Left renal pelvis (tissue), 4 donors: ENCODE data around the gene CRYZ. TPM values are rescaled to one million over a fixed set of nuclear protein-coding genes. Genes with fewer than 3 reads are reported as not detected.

Experiments used
- DNase-seq, 4 donors: peaks; one replicate each; pipeline ENCODE4 v3.0.0-alpha.2; 2013; ENCODE audit warnings: low read depth in 4 of 4, low spot score in 3 of 4
- polyA plus RNA-seq, 4 donors: library from polyadenylated mRNA; unstranded; fragments of 120-200 nt; gene quantifications; one replicate each; pipeline ENCODE4 v1.2.1, GENCODE V29; 2013; ENCODE audit not compliant: insufficient read length in 4 of 4

CRYZ gene
- polyA plus RNA-seq, 4 donors = 40.2 to 200 (median 179) TPM

GRCh38 chr1:74732071-74732946 lies 541 bp downstream of the CRYZ start:
- DNase-seq = peak in 1 of 4 donors; percentile 14

GRCh38 chr1:74731399-74732052 lies 1.3 kb downstream of the CRYZ start:
- DNase-seq = peak in 3 of 4 donors; percentile 36 to 62 (median 50)

- no peak for DNase-seq
These were observed 2.9 kb downstream of the CRYZ start for GRCh38 chr1:74729741-74730478.

- DNase-seq = no peak
These were observed 4.1 kb downstream of the CRYZ start for GRCh38 chr1:74728736-74729135.

GRCh38 chr1:74726063-74726462 lies 6.8 kb downstream of the CRYZ start:
- no peak for DNase-seq

- no peak for DNase-seq
These were observed 15.2 kb downstream of the CRYZ start for GRCh38 chr1:74717626-74718025.

GRCh38 chr1:74716822-74717221 lies 16.0 kb downstream of the CRYZ start:
- DNase-seq = no peak

- no peak for DNase-seq
These were observed 17.0 kb downstream of the CRYZ start for GRCh38 chr1:74715806-74716205.

- no peak for DNase-seq
These were observed 17.7 kb downstream of the CRYZ start for GRCh38 chr1:74715236-74715502.

GRCh38 chr1:74714429-74715235 lies 18.2 kb downstream of the CRYZ start:
- no peak for DNase-seq

- DNase-seq = no peak
These were observed 19.0 kb downstream of the CRYZ start for GRCh38 chr1:74713849-74714248.

GRCh38 chr1:74712881-74713280 lies 20.0 kb downstream of the CRYZ start:
- no peak for DNase-seq

- no peak for DNase-seq
These were observed 29.3 kb downstream of the CRYZ start for GRCh38 chr1:74703386-74704182.

- no peak for DNase-seq
These were observed 33.5 kb downstream of the CRYZ start for GRCh38 chr1:74699331-74699730.

- DNase-seq = no peak
These were observed 35.0 kb downstream of the CRYZ start for GRCh38 chr1:74697832-74698231.

GRCh38 chr1:74693473-74693872 lies 39.4 kb downstream of the CRYZ start:
- DNase-seq = no peak

- no peak for DNase-seq
These were observed 41.9 kb downstream of the CRYZ start for GRCh38 chr1:74690909-74691308.

- DNase-seq = no peak
These were observed 42.5 kb downstream of the CRYZ start for GRCh38 chr1:74690364-74690696.

- DNase-seq = peak in 3 of 4 donors; percentile 58 to 63 (median 59)
These were observed 43.1 kb downstream of the CRYZ start for GRCh38 chr1:74689621-74690363.
